Measurements from ENCODE around the gene LRP4. TPM values are rescaled to one million over a fixed set of nuclear protein-coding genes. Genes with fewer than 3 reads are reported as not detected.

LRP4 gene
- total RNA-seq, 4 donors from 2014 or later, result 2.3 to 7.4 (median 3.5) TPM

DNA sequence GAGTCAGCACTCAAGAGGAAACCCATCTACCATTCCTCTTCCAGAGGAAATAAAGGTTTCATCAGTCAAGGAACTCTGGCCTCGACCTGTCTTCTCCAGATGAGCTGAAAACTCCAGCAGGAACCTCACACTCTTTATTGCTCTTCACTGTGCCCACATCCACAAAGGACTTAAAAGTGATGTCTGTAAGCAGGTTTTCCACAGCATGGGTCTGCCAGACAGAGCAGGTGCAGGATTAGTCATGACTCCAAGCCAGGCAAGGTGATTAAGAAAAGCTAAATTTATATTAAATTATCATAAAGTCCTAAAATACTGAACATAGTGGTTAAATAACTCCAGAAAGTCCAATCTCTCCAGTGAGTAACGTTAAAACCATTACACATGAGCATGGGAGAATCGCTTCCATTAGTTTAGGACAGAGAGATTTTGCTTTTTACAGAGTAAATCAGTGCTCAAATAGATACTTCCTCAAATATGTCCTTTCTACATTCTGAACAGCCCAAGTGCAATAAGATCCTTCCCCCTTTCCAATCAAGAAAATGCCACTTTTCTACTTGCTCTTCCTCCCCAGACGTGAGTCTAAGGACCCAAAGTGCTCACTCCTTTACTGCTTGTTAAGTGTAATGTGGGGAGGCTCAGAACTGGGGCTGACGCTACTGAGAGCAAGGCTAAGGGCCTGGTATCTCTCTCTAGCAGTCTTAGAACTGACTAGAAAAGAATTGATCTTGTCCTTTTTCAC, 61.6 kb downstream of the LRP4 start:
- peak overlapping the region in 1 of 4 donors; percentile 31 for H3K27ac ChIP-seq (replicated peaks in 1 of 4)
- intact Hi-C loops (cut with DNase I), result no loop called here
- H3K4me1 ChIP-seq, result peaks cover 0 to 28% (median 19%) of the 10 kb centered on the region in 4 donors
- peaks cover 0 to 11% (median 2%) of the 10 kb centered on the region in 4 donors for H3K36me3 ChIP-seq
- H3K27me3 ChIP-seq, result no peaks in the 10 kb centered on the region
- DNase-seq (ENCODE audit: extremely low spot score), result no peak
- H3K4me3 ChIP-seq, result no peak overlapping the region
- TF ChIP-seq EP300 (IDR thresholded peaks at IDR 0.05) (no peak), POLR2AphosphoS5 (IDR thresholded peaks at IDR 0.05) (no peak), POLR2A (IDR thresholded peaks at IDR 0.05; ENCODE audit: low read depth) (no peak)
- TF ChIP-seq, protein P1, sequence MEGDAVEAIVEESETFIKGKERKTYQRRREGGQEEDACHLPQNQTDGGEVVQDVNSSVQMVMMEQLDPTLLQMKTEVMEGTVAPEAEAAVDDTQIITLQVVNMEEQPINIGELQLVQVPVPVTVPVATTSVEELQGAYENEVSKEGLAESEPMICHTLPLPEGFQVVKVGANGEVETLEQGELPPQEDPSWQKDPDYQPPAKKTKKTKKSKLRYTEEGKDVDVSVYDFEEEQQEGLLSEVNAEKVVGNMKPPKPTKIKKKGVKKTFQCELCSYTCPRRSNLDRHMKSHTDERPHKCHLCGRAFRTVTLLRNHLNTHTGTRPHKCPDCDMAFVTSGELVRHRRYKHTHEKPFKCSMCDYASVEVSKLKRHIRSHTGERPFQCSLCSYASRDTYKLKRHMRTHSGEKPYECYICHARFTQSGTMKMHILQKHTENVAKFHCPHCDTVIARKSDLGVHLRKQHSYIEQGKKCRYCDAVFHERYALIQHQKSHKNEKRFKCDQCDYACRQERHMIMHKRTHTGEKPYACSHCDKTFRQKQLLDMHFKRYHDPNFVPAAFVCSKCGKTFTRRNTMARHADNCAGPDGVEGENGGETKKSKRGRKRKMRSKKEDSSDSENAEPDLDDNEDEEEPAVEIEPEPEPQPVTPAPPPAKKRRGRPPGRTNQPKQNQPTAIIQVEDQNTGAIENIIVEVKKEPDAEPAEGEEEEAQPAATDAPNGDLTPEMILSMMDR (IDR thresholded peaks at IDR 0.05), result no peak
- no peaks in the 10 kb centered on the region for H3K9me3 ChIP-seq
- WGBS, result 55% methylated on average over 5 of the region's 5 CpGs

DNA sequence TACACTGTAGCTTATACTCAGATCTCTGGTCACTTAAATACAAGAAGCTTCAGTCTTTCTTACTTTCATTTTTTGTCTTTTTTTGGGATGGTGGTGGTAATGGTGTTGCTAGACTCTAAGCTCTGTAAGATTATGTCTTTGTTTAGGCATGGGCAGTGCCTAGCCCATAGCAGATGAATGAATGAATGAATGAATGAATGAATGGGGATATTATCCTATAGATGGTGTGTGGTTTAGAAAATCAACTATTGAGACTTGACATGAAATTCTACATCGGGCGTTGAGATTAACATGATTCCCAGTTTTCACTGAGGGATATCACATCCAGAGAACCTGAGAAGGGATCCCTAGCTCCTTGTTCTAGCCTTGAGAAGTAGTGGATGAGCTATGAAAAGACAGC, 62.5 kb downstream of the LRP4 start:
- intact Hi-C loops (cut with DNase I), result no loop called here
- Histone ChIP-seq H3K27me3 (no peaks in the 10 kb centered on the region), H3K27ac (replicated peaks in 1 of 4) (no peak overlapping the region), H3K9me3 (no peaks in the 10 kb centered on the region), H3K4me1 (peaks cover 0 to 27% (median 19%) of the 10 kb centered on the region in 4 donors), H3K36me3 (peaks cover 0 to 11% (median 2%) of the 10 kb centered on the region in 4 donors), H3K4me3 (no peak overlapping the region)
- no peak for DNase-seq (ENCODE audit: extremely low spot score)
- WGBS, result 97% methylated on average over 2 of the region's 2 CpGs
- TF ChIP-seq EP300 (IDR thresholded peaks at IDR 0.05), result no peak
- TF ChIP-seq POLR2AphosphoS5 (IDR thresholded peaks at IDR 0.05), result no peak
- TF ChIP-seq, protein P1 (IDR thresholded peaks at IDR 0.05), result no peak
- no peak for TF ChIP-seq POLR2A (IDR thresholded peaks at IDR 0.05; ENCODE audit: low read depth)

DNA sequence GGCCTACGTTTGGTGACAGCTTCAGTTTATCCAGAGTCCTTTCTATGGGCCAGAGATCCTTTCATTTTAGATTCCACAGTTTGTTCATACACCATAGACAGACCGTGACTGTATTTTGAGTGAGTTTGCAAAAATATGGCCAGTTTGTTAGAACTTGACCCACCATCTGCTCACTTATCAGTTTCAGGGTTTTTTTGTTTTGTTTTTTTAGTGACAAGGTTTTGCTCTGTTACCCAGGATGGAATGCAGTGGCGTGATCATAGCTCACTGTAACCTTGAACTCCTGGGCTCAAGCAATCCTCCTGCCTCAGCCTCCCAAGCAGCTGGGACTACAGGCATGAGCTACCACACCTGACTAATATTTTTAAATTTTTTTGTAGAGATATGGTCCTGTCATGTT, 63.2 kb downstream of the LRP4 start:
- no peak overlapping the region for H3K27ac ChIP-seq (replicated peaks in 1 of 4)
- H3K27me3 ChIP-seq, result no peaks in the 10 kb centered on the region
- peaks cover 0 to 20% (median 13%) of the 10 kb centered on the region in 4 donors for H3K4me1 ChIP-seq
- peaks cover 0 to 11% (median 2%) of the 10 kb centered on the region in 4 donors for H3K36me3 ChIP-seq
- H3K9me3 ChIP-seq, result no peaks in the 10 kb centered on the region
- intact Hi-C loops (cut with DNase I), result no loop called here
- WGBS, result 98% methylated on average over 3 of the region's 3 CpGs
- H3K4me3 ChIP-seq, result no peak overlapping the region
- TF ChIP-seq EP300 (IDR thresholded peaks at IDR 0.05) (no peak), POLR2AphosphoS5 (IDR thresholded peaks at IDR 0.05) (no peak), POLR2A (IDR thresholded peaks at IDR 0.05; ENCODE audit: low read depth) (no peak)
- TF ChIP-seq, protein P1 (IDR thresholded peaks at IDR 0.05), result no peak
- DNase-seq (ENCODE audit: extremely low spot score), result no peak

DNA sequence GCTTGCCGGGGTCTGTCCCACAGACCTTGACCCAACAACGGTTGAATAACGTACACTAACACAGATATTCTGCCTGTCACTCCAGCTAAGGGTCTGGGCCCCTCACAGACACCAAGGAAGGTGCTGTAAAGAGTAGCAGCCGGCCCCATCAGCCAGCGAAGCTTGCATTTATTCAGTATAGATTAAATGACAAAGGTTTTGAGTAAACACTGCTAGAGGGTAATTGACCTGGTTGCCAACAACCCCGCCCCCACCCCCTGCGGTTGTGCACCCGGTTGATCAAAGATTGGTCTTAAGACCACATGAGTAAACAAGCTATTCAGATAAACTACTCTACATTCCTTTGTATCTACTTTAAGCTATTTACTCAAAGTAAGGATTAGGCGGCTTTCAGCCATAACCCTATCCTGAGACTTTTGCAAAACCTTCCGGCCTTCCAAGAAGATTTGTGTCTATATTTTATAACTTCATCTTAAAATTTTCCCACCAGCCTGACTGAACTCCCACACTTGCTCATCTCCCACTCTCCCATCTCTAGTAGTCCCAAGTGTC, 67.4 kb downstream of the LRP4 start:
- no peak for TF ChIP-seq POLR2AphosphoS5 (IDR thresholded peaks at IDR 0.05)
- TF ChIP-seq, protein P1 (IDR thresholded peaks at IDR 0.05), result no peak
- no peak for DNase-seq (ENCODE audit: extremely low spot score)
- intact Hi-C loops (cut with DNase I), result no loop called here
- no peak overlapping the region for H3K27ac ChIP-seq (replicated peaks in 1 of 4)
- no peak overlapping the region for H3K4me3 ChIP-seq
- H3K4me1 ChIP-seq, result peaks cover 4 to 7% (median 6%) of the 10 kb centered on the region in 4 donors
- no peaks in the 10 kb centered on the region for H3K9me3 ChIP-seq
- H3K36me3 ChIP-seq, result no peaks in the 10 kb centered on the region
- 73% methylated on average over 10 of the region's 10 CpGs for WGBS
- no peaks in the 10 kb centered on the region for H3K27me3 ChIP-seq
